B cell (primary cell): ENCODE data around the gene ARGFX. TPM values are rescaled to one million over a fixed set of nuclear protein-coding genes. Genes with fewer than 3 reads are reported as not detected.

ENCODE experiments used
- ATAC-seq: fragments of 200-7000 bp; cut with Tn5 transposase; one replicate; pipeline ENCODE4 v1.10.0; 2021; ENCODE audit warnings: low read depth, mild to moderate bottlenecking, moderate number of reproducible peaks, moderate library complexity
- CTCF ChIA-PET: fragments of 350-600 bp; sonication (Branson Sonifier 250); formaldehyde crosslinking; loops from one replicate; lab custom pipeline; 2021; ENCODE audit warnings: antibody characterized with exemption, inconsistent platforms; lab: Charles Lee
- POLR2A ChIA-PET: fragments of 350-600 bp; sonication (Branson Sonifier 250); formaldehyde crosslinking; loops from one replicate; lab custom pipeline; 2021; ENCODE audit warnings: antibody characterized with exemption; lab: Charles Lee
- DNase-seq: peaks from one replicate; pipeline ENCODE4 v3.0.0; 2013
- H2AFZ ChIP-seq: 2 replicates; pipeline ENCODE4 v1.6.1; 2012; ENCODE audit warnings: mild to moderate bottlenecking, low read depth, low read length; ENCODE audit not compliant: insufficient read depth, poor library complexity, severe bottlenecking
- H3K27ac ChIP-seq, 2 donors: 1 replicate in 1 of 2; 2 replicates in 1 of 2; pipeline ENCODE4 v1.5.1; 2012 to 2013; ENCODE audit warnings: low read length in 2 of 2, mild to moderate bottlenecking in 2 of 2, moderate library complexity in 1 of 2
- H3K27me3 ChIP-seq, 4 experiments: fragments of 200-600 bp in 1 of 4; sonication (generic) in 1 of 4; replicated peaks in 1 of 4; 1 replicate in 2 of 4; 2 replicates in 2 of 4; pipeline versions ENCODE4 v1.6.1 to v1.7.0; 2013 to 2016; ENCODE audit warnings: low read length in 3 of 4, mild to moderate bottlenecking in 2 of 4, mixed read lengths in 1 of 4, moderate library complexity in 1 of 4; ENCODE audit not compliant: insufficient read depth in 4 of 4, control insufficient read depth in 3 of 4; ENCODE audit errors: control extremely low read depth in 1 of 4
- H3K36me3 ChIP-seq, 2 experiments: replicated peaks in 1 of 2; 1 replicate in 1 of 2; 2 replicates in 1 of 2; pipeline versions ENCODE4 v1.6.1 to v1.7.1; 2013; ENCODE audit warnings: low read length in 1 of 2; ENCODE audit not compliant: insufficient read depth in 2 of 2, control insufficient read depth in 1 of 2; ENCODE audit errors: control extremely low read depth in 1 of 2, extremely low read depth in 1 of 2
- H3K4me1 ChIP-seq, 2 donors: fragments of 200-600 bp in 1 of 2; sonication (generic) in 1 of 2; 1 replicate in 1 of 2; 2 replicates in 1 of 2; pipeline versions ENCODE4 v1.5.1 to v1.6.1; 2013 to 2017; ENCODE audit warnings: low read length in 2 of 2; ENCODE audit not compliant: control insufficient read depth in 2 of 2, insufficient read depth in 2 of 2
- H3K4me2 ChIP-seq: replicated peaks from 2 replicates; pipeline ENCODE3; 2012; ENCODE audit warnings: mild to moderate bottlenecking, low read depth, low read length; ENCODE audit not compliant: poor library complexity, severe bottlenecking
- H3K4me3 ChIP-seq, 5 experiments: fragments of 200-600 bp in 1 of 5; sonication (generic) in 1 of 5; 1 replicate in 3 of 5; 2 replicates in 2 of 5; pipeline versions ENCODE4 v1.5.1 to v1.7.0; 2011 to 2016; ENCODE audit warnings: low read length in 4 of 5, mild to moderate bottlenecking in 4 of 5, low read depth in 2 of 5, control low read depth in 1 of 5, moderate library complexity in 1 of 5; ENCODE audit not compliant: insufficient read depth in 1 of 5; ENCODE audit errors: control extremely low read depth in 1 of 5, extremely low read depth in 1 of 5
- H3K79me2 ChIP-seq: fragments of 200-600 bp; sonication (generic); one replicate; pipeline ENCODE4 v1.6.0; 2016; ENCODE audit warnings: low read length; ENCODE audit not compliant: control insufficient read depth, insufficient read depth
- H3K9ac ChIP-seq: fragments of 200-600 bp; sonication (generic); 2 replicates; pipeline ENCODE4 v1.6.1; 2017; ENCODE audit warnings: mild to moderate bottlenecking, low read length, moderate library complexity
- H3K9me3 ChIP-seq, 3 donors: one replicate each; pipeline versions ENCODE4 v1.6.1 to v1.7.1; 2013; ENCODE audit warnings: low read length in 2 of 3; ENCODE audit not compliant: control insufficient read depth in 2 of 3, insufficient read depth in 1 of 3; ENCODE audit errors: control extremely low read depth in 1 of 3
- H4K20me1 ChIP-seq: 2 replicates; pipeline ENCODE4 v1.6.0; 2012; ENCODE audit warnings: mild to moderate bottlenecking, low read length; ENCODE audit not compliant: insufficient read depth, control insufficient read depth, poor library complexity, severe bottlenecking
- H3K27ac Mint-ChIP-seq: one replicate; pipeline ENCODE4 v1.8.0; 2021; ENCODE audit warnings: mixed read lengths
- H3K27me3 Mint-ChIP-seq: one replicate; pipeline ENCODE4 v1.8.0; 2021; ENCODE audit warnings: mixed read lengths
- H3K4me1 Mint-ChIP-seq: one replicate; pipeline ENCODE4 v1.8.0; 2021; ENCODE audit warnings: mixed read lengths
- H3K4me3 Mint-ChIP-seq: one replicate; pipeline ENCODE4 v1.8.0; 2021; ENCODE audit warnings: mixed read lengths
- H3K9me3 Mint-ChIP-seq: one replicate; pipeline ENCODE4 v1.8.0; 2022; ENCODE audit warnings: mixed read lengths; ENCODE audit not compliant: insufficient read depth
- CTCF ChIP-seq: fragments of 200-600 bp; IDR thresholded peaks from one replicate; pipeline ENCODE4 v1.8.0; 2022; ENCODE audit warnings: antibody characterized with exemption, mild to moderate bottlenecking
- EZH2 ChIP-seq: IDR thresholded peaks from 2 replicates; pipeline ENCODE4 v1.6.1; 2012; ENCODE audit warnings: borderline replicate concordance, low read depth, mild to moderate bottlenecking, moderate library complexity, low read length; ENCODE audit not compliant: insufficient read depth, poor library complexity, severe bottlenecking
- WGBS: methylation state at CpG from one replicate; pipeline ENCODE4 v1.1.5; 2013; ENCODE audit warnings: missing lambda C conversion rate; ENCODE audit not compliant: insufficient coverage; 5-methylcytosine and 5-hydroxymethylcytosine counted together
- intact Hi-C: fragments of 100-400 bp; cut with micrococcal nuclease; formaldehyde crosslinking; loops from one replicate; pipeline ENCODE4 v1.10.0; 2022
- polyA plus RNA-seq: library from polyadenylated mRNA; depleted of rRNA; stranded (reverse); fragments of >200 nt; gene quantifications from 2 replicates; pipeline ENCODE4 v1.2.3, GENCODE V29; 2012
- total RNA-seq, 2 donors: library from RNA; stranded (reverse); fragments of 120-200 nt in 1 of 2; gene quantifications; 1 replicate in 1 of 2; 2 replicates in 1 of 2; pipeline versions ENCODE4 v1.2.3 to v1.2.4, GENCODE V29; 2013 to 2022

ARGFX gene
- total and polyA plus RNA-seq, 2 donors (not counting 1 experiment from before 2014, with no cell fraction given), result not detected

- no peaks in the 10 kb centered on the region for H3K36me3 ChIP-seq
- H3K4me2 ChIP-seq, result no peak overlapping the region
- Mint-ChIP-seq H3K4me3 (no peak overlapping the region), H3K27ac (no peak overlapping the region), H3K4me1 (no peaks in the 10 kb centered on the region), H3K27me3 (peaks cover 4% of the 10 kb centered on the region), H3K9me3 (no peaks in the 10 kb centered on the region)
- H3K79me2 ChIP-seq, result no peaks in the 10 kb centered on the region
- ATAC-seq, result no peak
- H4K20me1 ChIP-seq, result no peaks in the 10 kb centered on the region
- no peaks in the 10 kb centered on the region for H3K27me3 ChIP-seq
- TF ChIP-seq CTCF, result no peak
- TF ChIP-seq EZH2, result no peak
- H3K27ac ChIP-seq, result no peak overlapping the region
- H3K4me3 ChIP-seq, result no peak overlapping the region
- intact Hi-C loops, result no loop called here
- no peaks in the 10 kb centered on the region for H3K9me3 ChIP-seq
- ChIA-PET POLR2A (interaction anchor here (0.6 kb wide), 1 partner anchor 941 kb away, joined by 3 read pairs; no protein-coding TSS in a partner anchor), CTCF (no interaction called here)
- WGBS, result 99% methylated on average over 8 of the region's 9 CpGs
- H2AFZ ChIP-seq, result no peak overlapping the region
- H3K4me1 ChIP-seq, result no peaks in the 10 kb centered on the region
- DNase-seq, result no peak
- no peak overlapping the region for H3K9ac ChIP-seq
Measured at GRCh38 chr3:121566773-121567172, 976 bp upstream of the ARGFX start.

- WGBS, result 71% methylated on average over 4 of the region's 6 CpGs
- Histone ChIP-seq H3K36me3 (no peaks in the 10 kb centered on the region), H3K9ac (no peak overlapping the region), H3K4me2 (no peak overlapping the region), H3K27me3 (no peaks in the 10 kb centered on the region), H3K79me2 (no peaks in the 10 kb centered on the region), H3K9me3 (no peaks in the 10 kb centered on the region), H3K4me1 (no peaks in the 10 kb centered on the region), H3K4me3 (no peak overlapping the region), H4K20me1 (no peaks in the 10 kb centered on the region), H2AFZ (no peak overlapping the region), H3K27ac (no peak overlapping the region)
- ATAC-seq, result no peak
- ChIA-PET CTCF (no interaction called here), POLR2A (no interaction called here)
- H3K9me3 Mint-ChIP-seq, result no peaks in the 10 kb centered on the region
- intact Hi-C loops, result no loop called here
- H3K27me3 Mint-ChIP-seq, result no peaks in the 10 kb centered on the region
- DNase-seq, result no peak
- TF ChIP-seq CTCF (no peak), EZH2 (no peak)
- no peak overlapping the region for H3K27ac Mint-ChIP-seq
- no peak overlapping the region for H3K4me3 Mint-ChIP-seq
- H3K4me1 Mint-ChIP-seq, result no peaks in the 10 kb centered on the region
Measured at GRCh38 chr3:121574449-121574848, 6.7 kb downstream of the ARGFX start.
